Fibroblast of lung (primary cell): ENCODE results near the gene CD302. TPM values are rescaled to one million over a fixed set of nuclear protein-coding genes. Genes with fewer than 3 reads are reported as not detected.

ENCODE experiments used
- DNase-seq, 2 donors: peaks; one replicate each; pipeline versions ENCODE4 v3.0.0 to v3.0.0-alpha.2; 2010; ENCODE audit warnings: low read depth in 2 of 2
- H2AFZ ChIP-seq: 2 replicates; pipeline ENCODE4 v1.5.1; 2012; ENCODE audit warnings: low read length, control low read depth, inconsistent platforms
- H3K27ac ChIP-seq: 2 replicates; pipeline ENCODE4 v1.5.1; 2011; ENCODE audit warnings: low read length, control low read depth; ENCODE audit not compliant: insufficient read depth
- H3K27me3 ChIP-seq: 2 replicates; pipeline ENCODE4 v1.5.1; 2011; ENCODE audit warnings: mild to moderate bottlenecking, low read length; ENCODE audit not compliant: control insufficient read depth, insufficient read depth
- H3K36me3 ChIP-seq: 2 replicates; pipeline ENCODE4 v1.5.1; 2011; ENCODE audit warnings: low read length; ENCODE audit not compliant: control insufficient read depth, insufficient read depth
- H3K4me1 ChIP-seq: 2 replicates; pipeline ENCODE4 v1.5.1; 2011; ENCODE audit warnings: low read length; ENCODE audit not compliant: control insufficient read depth, insufficient read depth; ENCODE audit errors: extremely low read depth
- H3K4me2 ChIP-seq: 2 replicates; pipeline ENCODE4 v1.5.1; 2011; ENCODE audit warnings: low read length, control low read depth; ENCODE audit not compliant: insufficient read depth; ENCODE audit errors: extremely low read depth
- H3K4me3 ChIP-seq, 4 experiments: fragments of 200-600 bp in 1 of 4; sonication (generic) in 1 of 4; replicated peaks in 1 of 4; 2 replicates each; pipeline ENCODE4 v1.5.1; 2011 to 2016; ENCODE audit warnings: low read length in 4 of 4, low read depth in 3 of 4, mild to moderate bottlenecking in 3 of 4, control low read depth in 2 of 4, inconsistent platforms in 1 of 4, mixed read lengths in 1 of 4; ENCODE audit not compliant: insufficient read depth in 1 of 4; ENCODE audit errors: control extremely low read depth in 1 of 4
- H3K79me2 ChIP-seq: 2 replicates; pipeline ENCODE4 v1.5.1; 2012; ENCODE audit warnings: mild to moderate bottlenecking, low read length, inconsistent platforms; ENCODE audit not compliant: control insufficient read depth, insufficient read depth
- H3K9ac ChIP-seq: 2 replicates; pipeline ENCODE4 v1.5.1; 2011; ENCODE audit warnings: mild to moderate bottlenecking, low read length, control low read depth; ENCODE audit not compliant: insufficient read depth
- H3K9me3 ChIP-seq: 2 replicates; pipeline ENCODE4 v1.5.1; 2012; ENCODE audit warnings: low read depth, low read length; ENCODE audit not compliant: control insufficient read depth, insufficient read depth
- H4K20me1 ChIP-seq: 2 replicates; pipeline ENCODE4 v1.5.1; 2011; ENCODE audit warnings: low read length; ENCODE audit not compliant: control insufficient read depth, insufficient read depth; ENCODE audit errors: extremely low read depth
- EZH2 ChIP-seq: IDR thresholded peaks from 2 replicates; pipeline ENCODE4 v1.5.1; 2012; ENCODE audit warnings: low read length, control low read depth, mild to moderate bottlenecking; ENCODE audit errors: missing control alignments
- polyA plus RNA-seq, 2 donors: library from polyadenylated mRNA; depleted of rRNA in 1 of 2; stranded (reverse) in 1 of 2; unstranded in 1 of 2; fragments of >200 nt; gene quantifications; 2 replicates each; pipeline ENCODE4 v1.2.1, GENCODE V29; 2011 to 2012; ENCODE audit warnings: missing spikeins in 1 of 2
- total RNA-seq: library from RNA; depleted of rRNA; stranded (reverse); fragments of >200 nt; gene quantifications from 2 replicates; pipeline ENCODE4 v1.2.1, GENCODE V29; 2014
- TF ChIP-seq, protein P1 (sequence below), 2 donors: IDR thresholded peaks in 1 of 2; conservative IDR thresholded peaks in 1 of 2; 1 replicate in 1 of 2; 2 replicates in 1 of 2; pipeline ENCODE4 v1.5.1; 2011 to 2012; ENCODE audit warnings: low read length in 2 of 2, control low read depth in 1 of 2, inconsistent platforms in 1 of 2, low read depth in 1 of 2, mild to moderate bottlenecking in 1 of 2

The CD302 gene
- total and polyA plus RNA-seq, 2 donors (not counting 1 experiment from before 2014, with no cell fraction given): 9.4 to 19.1 TPM

DNA sequence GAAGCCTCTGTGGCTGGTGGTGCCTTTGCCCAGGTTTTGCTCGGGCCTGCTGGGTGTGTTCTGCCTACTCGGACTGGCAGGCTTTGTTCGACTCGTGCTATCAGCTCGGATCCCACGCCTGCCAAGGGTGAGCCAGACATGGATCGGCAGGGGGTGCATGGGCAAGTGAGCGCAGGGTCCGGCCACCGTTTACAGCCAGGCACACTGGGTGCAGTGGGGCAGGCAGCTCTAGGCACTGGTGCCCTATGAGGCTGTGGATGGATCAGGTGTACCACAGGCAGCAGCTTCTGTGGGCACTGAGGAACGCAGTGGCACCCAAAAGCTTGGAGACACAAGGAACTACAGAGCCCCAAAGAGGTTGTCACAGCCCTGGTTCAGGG is 60.1 kb downstream of the CD302 start:
- peaks cover 1% of the 10 kb centered on the region for H4K20me1 ChIP-seq
- no peak overlapping the region for H3K4me3 ChIP-seq
- H3K4me1 ChIP-seq: peaks cover 2% of the 10 kb centered on the region
- no peak overlapping the region for H2AFZ ChIP-seq
- peaks cover 94% of the 10 kb centered on the region for H3K79me2 ChIP-seq
- no peaks in the 10 kb centered on the region for H3K9me3 ChIP-seq
- DNase-seq: no peak
- H3K9ac ChIP-seq: no peak overlapping the region
- peaks cover 15% of the 10 kb centered on the region for H3K36me3 ChIP-seq
- no peak overlapping the region for H3K27ac ChIP-seq
- TF ChIP-seq, protein P1, sequence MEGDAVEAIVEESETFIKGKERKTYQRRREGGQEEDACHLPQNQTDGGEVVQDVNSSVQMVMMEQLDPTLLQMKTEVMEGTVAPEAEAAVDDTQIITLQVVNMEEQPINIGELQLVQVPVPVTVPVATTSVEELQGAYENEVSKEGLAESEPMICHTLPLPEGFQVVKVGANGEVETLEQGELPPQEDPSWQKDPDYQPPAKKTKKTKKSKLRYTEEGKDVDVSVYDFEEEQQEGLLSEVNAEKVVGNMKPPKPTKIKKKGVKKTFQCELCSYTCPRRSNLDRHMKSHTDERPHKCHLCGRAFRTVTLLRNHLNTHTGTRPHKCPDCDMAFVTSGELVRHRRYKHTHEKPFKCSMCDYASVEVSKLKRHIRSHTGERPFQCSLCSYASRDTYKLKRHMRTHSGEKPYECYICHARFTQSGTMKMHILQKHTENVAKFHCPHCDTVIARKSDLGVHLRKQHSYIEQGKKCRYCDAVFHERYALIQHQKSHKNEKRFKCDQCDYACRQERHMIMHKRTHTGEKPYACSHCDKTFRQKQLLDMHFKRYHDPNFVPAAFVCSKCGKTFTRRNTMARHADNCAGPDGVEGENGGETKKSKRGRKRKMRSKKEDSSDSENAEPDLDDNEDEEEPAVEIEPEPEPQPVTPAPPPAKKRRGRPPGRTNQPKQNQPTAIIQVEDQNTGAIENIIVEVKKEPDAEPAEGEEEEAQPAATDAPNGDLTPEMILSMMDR (conservative IDR thresholded peaks at IDR 0.05 in 1 of 2, IDR thresholded peaks at IDR 0.05 in 1 of 2; ENCODE audit: low read depth in 1 of 2, low read length in 2 of 2): no peak
- TF ChIP-seq EZH2: no peak
- H3K4me2 ChIP-seq: no peak overlapping the region
- no peaks in the 10 kb centered on the region for H3K27me3 ChIP-seq

DNA sequence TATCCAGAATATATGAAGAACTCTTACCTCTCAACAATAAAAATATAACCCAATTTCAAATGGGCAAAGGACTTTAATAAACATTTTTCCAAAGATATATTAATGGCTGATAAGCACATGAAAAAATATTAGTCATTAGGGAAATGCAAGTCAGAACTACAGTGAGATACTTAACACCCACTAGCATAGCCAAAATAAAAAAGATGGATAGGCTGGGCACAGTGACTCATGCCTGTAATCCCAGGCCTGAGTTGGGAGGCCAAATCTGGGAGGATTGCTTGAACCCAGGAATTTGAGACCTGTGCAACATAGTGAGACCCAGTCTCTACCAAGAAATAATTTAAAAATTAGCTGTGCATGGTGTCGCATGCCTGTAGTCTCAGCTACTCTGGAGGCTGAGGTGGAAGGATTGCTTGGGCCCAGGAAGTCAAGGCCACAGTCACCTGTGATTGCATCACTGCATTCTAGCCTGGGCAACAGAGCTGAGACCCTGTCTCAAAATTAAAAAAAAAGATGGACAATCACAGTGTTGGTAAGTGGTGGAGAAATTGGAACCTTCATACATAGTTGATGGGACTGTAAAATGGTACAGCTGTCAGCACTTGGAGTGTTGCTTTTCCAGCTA is 60.6 kb downstream of the CD302 start:
- peaks cover 1% of the 10 kb centered on the region for H4K20me1 ChIP-seq
- no peak overlapping the region for H3K4me2 ChIP-seq
- no peaks in the 10 kb centered on the region for H3K27me3 ChIP-seq
- peak in 1 of 2 donors; percentile 52 for DNase-seq
- H3K27ac ChIP-seq: no peak overlapping the region
- H3K79me2 ChIP-seq: peaks cover 94% of the 10 kb centered on the region
- no peaks in the 10 kb centered on the region for H3K9me3 ChIP-seq
- H3K4me3 ChIP-seq: no peak overlapping the region
- no peak overlapping the region for H2AFZ ChIP-seq
- peaks cover 2% of the 10 kb centered on the region for H3K4me1 ChIP-seq
- H3K9ac ChIP-seq: no peak overlapping the region
- peaks cover 13% of the 10 kb centered on the region for H3K36me3 ChIP-seq
- TF ChIP-seq, protein P1 (conservative IDR thresholded peaks at IDR 0.05 in 1 of 2, IDR thresholded peaks at IDR 0.05 in 1 of 2; ENCODE audit: low read depth in 1 of 2, low read length in 2 of 2): no peak
- TF ChIP-seq EZH2: no peak

DNA sequence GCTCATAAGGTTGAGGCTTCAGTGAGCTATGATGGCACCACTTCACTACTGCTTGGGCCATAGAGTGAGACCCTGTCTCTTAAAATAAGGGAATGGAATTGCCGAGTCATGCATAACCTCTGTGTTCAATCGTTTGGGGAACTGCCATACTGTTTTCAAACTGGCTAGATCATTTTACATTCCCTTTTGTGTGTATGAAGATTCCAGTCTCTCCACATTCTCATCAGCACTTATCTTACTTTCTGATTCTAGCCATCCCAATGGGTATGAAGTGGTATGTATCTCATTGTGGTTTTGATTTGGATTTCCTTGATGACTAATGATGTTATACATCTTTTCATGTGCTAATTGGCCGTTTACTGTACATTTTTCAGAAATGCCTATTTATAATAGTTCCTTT is 62.0 kb downstream of the CD302 start:
- Histone ChIP-seq H4K20me1 (peaks cover 1% of the 10 kb centered on the region), H3K4me2 (no peak overlapping the region), H3K4me3 (no peak overlapping the region), H3K4me1 (peaks cover 2% of the 10 kb centered on the region), H3K27me3 (no peaks in the 10 kb centered on the region), H3K79me2 (peaks cover 84% of the 10 kb centered on the region), H2AFZ (no peak overlapping the region), H3K27ac (no peak overlapping the region), H3K9me3 (no peaks in the 10 kb centered on the region), H3K36me3 (peaks cover 13% of the 10 kb centered on the region), H3K9ac (no peak overlapping the region)
- DNase-seq: peak in 1 of 2 donors; percentile 82
- TF ChIP-seq EZH2: no peak
- TF ChIP-seq, protein P1 (conservative IDR thresholded peaks at IDR 0.05 in 1 of 2, IDR thresholded peaks at IDR 0.05 in 1 of 2; ENCODE audit: low read depth in 1 of 2, low read length in 2 of 2): no peak
